ENCODE results near the gene ZNF512B.
A peak's percentile ranks its signal among the peaks of the same experiment; 100 is the strongest.
"Not testable (repeated sequence)": the region's sequence is repeated elsewhere in the genome, so short reads cannot be mapped to it uniquely, and the experiment has no call there.

Gene ZNF512B, protein sequence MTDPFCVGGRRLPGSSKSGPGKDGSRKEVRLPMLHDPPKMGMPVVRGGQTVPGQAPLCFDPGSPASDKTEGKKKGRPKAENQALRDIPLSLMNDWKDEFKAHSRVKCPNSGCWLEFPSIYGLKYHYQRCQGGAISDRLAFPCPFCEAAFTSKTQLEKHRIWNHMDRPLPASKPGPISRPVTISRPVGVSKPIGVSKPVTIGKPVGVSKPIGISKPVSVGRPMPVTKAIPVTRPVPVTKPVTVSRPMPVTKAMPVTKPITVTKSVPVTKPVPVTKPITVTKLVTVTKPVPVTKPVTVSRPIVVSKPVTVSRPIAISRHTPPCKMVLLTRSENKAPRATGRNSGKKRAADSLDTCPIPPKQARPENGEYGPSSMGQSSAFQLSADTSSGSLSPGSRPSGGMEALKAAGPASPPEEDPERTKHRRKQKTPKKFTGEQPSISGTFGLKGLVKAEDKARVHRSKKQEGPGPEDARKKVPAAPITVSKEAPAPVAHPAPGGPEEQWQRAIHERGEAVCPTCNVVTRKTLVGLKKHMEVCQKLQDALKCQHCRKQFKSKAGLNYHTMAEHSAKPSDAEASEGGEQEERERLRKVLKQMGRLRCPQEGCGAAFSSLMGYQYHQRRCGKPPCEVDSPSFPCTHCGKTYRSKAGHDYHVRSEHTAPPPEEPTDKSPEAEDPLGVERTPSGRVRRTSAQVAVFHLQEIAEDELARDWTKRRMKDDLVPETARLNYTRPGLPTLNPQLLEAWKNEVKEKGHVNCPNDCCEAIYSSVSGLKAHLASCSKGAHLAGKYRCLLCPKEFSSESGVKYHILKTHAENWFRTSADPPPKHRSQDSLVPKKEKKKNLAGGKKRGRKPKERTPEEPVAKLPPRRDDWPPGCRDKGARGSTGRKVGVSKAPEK

DNA sequence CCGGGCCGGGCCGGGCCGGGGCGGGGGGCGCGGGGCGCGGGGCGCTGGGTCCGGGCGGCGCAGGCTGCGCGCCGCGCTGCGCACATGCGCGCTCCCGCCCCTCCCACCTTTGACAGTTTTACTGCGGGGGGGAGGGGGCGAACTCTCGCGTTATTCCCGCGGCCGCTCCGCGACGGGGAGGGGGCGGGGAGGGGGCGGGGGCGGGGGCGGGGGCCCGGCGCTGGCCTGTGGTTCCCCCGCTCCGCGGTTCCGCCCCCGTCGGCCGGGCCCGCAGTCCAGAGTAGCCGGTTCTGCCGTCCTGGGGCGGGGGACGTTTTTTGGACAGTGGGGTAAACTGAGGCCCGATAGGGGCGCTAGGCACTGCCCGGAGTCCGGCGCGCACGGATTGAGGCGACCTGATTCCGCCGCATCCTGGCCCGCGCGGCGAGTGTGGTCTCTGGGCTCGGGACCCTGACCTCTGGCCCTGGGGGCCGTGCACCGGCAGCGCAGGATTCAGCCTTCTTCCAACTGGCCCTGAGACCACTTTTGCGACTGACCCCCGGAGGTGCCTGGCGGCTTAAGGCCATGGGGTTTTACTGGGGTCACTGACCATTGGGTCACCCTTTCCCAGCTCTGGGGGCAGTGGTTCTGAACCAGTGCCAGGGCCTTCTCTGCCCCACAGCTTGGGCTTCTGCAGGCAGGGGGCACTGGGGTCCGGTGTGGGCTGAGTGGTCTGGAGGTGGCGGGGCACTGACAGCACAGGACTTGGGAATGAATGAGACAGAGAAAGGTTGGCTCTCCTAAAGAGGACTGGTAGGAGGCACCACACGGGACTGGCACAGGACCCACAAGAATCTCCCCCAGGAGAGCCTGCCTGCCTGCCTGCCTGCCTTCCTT, at the start of gene ZNF512B:
TSS of gene ZNF512B (minus strand) at position 93 of the 876 bp plus-strand sequence. CDS start 1,980 bp downstream, outside the sequence.
- DNase-seq: peak; percentile 30

DNA sequence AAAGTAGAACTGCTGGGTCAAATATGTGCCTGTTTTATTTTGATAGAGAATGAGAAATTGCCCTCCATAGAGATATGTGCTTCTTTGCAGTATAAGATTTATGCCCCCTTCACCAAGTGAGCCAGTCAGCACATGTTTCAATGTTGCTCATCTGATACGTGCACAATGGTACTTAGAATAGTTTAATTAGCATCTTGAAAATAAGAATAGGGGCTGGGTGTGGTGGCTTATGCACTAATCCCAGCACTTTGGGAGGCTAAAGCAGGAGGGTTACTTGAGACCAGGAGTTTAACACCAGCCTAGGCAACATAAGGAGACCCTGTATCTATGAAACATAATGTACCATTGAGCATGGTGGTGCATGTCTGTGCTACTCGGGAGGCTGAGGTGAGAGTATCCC, 45.9 kb upstream of the ZNF512B start:
- DNase-seq: no peak

DNA sequence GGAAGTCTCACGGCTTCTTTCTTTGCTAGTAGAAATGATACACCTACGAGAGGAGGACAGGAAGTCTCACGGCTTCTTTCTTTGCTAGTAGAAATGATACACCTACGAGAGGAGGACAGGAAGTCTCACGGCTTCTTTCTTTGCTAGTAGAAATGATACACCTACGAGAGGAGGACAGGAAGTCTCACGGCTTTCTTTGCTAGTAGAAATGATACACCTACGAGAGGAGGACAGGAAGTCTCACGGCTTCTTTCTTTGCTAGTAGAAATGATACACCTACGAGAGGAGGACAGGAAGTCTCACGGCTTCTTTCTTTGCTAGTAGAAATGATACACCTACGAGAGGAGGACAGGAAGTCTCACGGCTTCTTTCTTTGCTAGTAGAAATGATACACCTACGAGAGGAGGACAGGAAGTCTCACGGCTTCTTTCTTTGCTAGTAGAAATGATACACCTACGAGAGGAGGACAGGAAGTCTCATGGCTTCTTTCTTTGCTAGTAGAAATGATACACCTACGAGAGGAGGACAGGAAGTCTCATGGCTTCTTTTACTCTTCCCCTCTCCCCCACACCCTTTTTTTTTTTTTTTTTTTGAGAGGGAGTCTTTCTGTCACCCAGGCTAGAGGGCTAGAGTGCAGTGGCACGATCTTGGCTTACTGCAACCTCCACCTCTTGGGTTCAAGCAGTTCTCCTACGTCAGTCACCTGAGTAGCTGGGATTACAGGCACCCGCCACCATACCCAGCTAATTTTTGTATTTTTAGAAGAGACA, 42.8 kb upstream of the ZNF512B start:
- DNase-seq: not testable (repeated sequence)

DNA sequence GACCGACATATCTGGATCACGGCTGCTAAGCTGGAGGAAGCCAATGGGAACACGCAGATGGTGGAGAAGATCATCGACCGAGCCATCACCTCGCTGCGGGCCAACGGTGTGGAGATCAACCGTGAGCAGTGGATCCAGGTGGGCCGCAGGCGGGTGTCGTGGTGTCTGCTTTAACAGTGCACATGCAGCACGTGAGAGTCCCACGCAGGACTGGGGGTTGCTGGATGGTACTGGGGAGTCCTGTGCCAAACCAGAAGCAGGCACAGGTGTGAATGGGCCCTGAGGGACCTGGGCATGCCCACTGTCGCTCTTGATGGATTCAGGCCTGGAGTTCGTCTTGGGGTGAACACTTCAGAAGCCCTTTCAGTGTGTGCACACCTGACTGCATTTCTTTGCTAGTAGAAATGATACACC, 41.6 kb upstream of the ZNF512B start:
- no peak for DNase-seq

DNA sequence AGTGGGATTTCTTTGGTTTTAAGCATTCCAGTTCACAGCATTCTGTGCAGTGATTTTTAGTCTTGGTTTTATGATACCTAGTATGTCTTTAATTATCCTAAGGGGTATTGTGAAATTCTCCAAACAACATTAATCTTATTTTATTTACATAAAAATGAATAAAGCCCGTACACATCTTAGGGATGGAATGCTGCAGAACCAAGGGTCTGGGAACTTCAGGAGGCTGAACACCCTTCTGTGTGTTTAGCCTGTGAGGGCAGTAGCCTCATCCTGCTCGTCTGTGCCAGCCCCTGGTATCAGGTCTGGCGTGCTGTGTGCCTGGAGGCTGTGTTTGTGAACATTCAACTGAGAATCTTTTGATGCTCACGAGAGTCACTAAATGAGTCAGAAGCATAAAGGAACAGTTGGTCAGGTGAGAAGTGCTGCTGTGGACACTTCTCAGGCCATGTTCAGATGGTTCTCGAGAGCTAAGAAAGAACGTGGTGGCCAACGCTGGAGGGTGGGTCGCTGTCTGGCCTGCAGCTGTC, 41.0 kb upstream of the ZNF512B start:
- DNase-seq: no peak

DNA sequence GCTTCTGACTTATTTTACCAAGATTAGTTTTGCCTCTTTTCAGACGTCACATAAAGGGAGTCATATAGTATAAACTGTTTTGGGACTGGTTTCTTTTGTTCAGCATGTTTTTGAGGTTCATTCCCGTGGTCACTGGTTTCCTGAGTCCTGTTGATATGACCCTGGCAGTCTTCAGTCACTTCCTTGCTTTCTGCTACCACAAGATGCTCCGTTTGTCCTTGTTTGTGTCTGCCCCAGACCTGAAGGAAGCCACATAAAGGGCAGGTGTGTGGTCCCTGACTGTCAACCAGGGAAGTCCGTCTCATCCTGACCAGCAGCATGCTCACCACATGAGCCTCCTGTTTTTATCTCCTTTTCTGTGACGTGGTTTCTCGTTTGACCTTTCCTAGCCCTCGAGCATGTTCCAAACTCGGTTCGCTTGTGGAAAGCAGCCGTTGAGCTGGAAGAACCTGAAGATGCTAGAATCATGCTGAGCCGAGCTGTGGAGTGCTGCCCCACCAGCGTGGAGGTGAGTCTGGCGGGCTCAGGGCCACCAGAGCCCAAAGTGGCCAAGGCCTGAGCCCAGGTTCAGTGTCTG, 40.2 kb upstream of the ZNF512B start:
- no peak for DNase-seq

DNA sequence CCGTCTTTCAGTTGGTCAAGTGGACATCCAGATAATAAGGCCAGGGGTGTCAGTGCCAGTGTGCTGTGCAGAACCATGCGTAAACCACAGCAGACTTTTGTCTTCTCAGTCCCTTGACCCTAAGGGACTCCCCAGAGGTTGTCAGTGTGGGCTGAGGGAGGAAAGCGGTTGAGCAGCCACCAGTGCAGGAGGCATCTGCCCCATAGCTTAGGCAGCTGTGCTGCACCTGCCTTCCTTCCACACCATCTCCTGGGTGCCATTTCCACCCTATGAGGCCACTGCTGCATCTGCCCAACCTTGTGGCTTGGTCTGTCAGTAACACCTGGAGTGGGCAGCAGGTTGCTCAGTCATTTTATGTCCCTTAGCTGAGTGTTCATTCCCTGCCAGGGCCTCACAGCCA, 37.2 kb upstream of the ZNF512B start:
- DNase-seq: no peak

DNA sequence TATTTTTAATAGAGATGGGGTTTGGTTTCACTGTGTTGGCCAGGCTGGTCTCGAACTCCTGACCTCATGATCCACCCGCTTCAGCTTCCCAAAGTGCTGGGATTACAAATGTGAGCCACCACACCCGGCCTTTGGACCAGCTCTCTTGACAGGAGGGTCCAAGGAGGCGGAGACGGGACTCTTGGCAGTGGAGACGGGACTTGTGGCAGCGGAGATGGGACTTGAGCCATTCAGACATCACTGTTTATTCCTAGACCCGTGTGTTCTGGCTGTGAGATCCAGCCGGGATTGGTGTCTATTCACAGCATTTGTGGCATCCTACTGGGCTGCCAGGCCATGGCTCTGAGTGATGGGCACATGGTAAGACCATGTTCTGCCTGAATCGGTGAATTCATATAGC, 36.8 kb upstream of the ZNF512B start:
- DNase-seq: no peak

DNA sequence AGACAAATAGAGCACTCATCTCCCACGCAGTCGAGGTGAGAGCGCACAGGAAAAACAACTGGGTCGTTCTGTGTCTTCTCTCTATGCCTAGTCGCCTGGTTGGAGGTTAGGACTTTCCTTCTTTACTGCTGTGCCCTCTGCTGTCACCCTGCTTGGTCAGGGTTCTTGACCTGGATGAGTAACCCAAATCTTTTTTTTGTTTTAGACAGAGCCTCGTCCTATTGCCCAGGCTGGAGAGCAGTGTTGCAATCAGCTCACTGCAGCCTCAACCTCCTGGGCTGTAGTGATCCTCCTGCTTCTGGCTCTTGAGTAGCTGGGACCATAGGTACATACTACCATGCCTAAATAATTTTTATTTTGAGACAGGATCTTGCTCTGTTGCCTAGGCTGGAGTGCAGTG, 35.7 kb upstream of the ZNF512B start:
- DNase-seq: no peak

DNA sequence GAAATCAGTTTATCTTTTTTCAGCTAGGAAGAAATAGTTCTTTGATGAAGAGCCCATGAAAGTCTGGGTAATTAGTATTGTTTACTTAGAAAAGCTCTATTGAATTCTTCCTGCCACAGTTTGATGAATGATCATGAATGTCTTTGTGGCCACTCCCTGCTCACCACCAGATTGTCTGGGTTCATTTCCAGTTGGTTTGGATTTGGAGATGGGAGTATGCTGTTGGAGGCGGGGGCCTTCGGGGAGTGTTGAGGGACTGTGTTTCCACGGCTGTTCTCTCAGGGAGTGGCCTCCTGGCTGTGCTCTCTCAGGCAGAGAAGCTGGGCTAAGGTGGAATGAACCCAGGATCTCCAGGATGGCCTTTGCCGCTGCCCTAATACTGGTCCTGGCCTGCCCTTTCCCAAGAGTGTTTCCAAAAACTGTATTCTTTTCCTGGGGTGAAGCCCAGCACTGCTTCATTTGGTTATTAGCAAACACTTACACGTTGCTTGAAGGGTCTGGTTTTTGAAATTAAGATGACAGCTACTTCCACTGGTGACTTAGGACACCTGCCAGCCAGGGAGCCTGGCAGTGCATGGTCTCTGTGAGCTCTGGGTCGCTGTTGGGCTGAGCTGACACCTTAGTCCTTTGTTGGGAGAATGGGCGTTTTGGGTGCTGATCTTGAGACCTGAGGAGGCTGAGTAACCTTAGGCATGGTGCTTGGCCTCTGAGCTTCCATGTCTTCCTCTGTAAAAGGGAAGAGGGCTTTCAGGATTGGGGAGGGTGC, 34.4 kb upstream of the ZNF512B start:
- DNase-seq: peak; percentile 82

DNA sequence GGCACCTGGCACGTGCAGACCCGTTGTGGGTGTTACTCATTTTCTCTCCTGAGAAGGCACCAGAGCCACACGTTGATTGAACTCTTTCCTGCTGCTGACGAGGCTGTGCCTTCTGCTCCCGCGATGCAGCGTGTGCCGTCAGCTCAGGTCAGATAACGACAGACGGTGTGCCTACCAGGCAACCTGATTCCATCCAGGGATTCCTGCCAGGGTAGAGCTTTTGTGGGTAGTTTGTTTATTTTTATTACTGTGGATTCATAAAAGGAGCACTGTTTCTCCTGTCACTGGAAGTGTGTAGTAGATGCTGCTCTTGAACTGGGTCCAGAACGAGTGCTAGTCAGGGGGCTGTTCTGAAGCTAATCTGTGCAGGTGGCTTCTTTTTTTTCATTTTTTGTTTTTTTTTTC, 31.9 kb upstream of the ZNF512B start:
- DNase-seq: no peak

DNA sequence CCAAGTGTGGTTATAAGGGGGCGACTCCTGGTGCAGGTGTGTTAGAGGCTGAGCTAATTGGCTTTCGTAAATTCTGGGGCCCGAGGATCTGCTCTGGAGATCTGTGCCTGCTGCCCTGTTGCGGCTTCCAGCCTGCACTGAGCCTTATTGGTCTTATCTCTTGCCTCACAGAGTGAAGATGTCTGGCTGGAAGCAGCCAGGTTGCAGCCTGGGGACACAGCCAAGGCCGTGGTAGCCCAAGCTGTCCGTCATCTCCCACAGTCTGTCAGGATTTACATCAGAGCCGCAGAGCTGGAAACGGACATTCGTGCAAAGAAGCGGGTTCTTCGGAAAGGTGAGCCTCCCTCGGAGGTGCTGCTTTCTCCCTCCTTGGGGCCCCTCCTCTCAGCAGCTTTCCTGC, 31.2 kb upstream of the ZNF512B start:
- DNase-seq: no peak

DNA sequence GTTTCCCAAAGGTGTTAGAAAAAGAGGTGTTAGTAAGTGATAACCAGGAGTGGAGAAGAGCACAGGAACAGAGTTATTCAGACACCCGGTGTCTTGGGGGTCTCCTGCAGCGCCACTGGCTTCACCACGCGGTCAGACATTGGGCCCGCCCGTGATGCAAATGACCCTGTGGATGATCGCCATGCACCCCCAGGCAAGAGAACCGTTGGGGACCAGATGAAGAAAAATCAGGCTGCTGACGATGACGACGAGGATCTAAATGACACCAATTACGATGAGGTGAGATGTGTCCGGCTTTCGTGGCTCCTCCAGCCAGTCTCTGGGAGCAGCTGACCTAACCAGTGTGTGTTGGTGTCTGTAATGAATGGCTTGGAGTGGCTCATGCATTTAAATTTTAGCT, 13.2 kb upstream of the ZNF512B start:
- no peak for DNase-seq

DNA sequence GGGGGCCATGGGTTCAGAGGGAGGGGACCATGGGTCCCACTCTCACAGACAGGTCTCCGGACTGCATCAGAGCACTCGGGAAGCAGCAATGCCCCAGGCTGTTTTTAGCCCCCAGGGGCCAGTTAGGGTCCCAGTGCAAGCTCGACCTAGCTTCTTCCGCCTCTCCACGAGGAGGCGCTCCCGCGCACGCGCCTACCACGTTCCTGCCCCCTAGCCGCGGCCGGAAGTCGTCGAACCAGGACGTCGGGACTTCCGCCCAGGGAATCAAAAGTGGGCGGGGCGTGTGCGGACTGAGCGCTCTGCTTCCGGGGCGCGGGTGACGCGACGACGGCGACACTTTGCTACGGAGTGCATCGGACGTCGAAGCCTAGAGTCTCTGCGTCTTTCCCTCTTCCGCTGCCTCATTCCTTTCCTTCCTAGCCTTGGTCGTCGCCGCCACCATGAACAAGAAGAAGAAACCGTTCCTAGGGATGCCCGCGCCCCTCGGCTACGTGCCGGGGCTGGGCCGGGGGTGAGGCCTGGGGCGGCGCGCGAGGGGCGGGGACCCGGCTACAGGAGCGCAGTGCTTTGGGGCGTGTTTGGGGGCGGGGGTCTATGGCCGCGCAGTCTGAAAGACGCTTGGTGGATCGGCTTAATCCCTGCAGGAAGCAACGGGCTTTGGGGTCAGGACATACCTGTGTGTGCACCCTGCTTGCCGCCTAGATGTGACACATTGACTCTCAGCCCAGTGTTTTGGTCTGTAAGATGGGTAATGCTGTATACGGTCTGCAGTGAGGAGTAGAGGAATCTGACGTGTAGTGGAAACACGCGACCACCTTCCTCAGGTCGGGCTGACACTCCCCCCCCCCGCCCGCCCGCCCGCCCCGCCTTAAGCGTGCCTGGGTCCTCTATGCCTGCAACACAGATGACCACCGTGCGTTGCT, 11.3 kb upstream of the ZNF512B start, which contains the start of gene PRPF6:
TSS of gene PRPF6 (plus strand) at position 327 of the 923 bp plus-strand sequence. CDS start at position 441, 114 bp downstream.
- peak; percentile 87 for DNase-seq

DNA sequence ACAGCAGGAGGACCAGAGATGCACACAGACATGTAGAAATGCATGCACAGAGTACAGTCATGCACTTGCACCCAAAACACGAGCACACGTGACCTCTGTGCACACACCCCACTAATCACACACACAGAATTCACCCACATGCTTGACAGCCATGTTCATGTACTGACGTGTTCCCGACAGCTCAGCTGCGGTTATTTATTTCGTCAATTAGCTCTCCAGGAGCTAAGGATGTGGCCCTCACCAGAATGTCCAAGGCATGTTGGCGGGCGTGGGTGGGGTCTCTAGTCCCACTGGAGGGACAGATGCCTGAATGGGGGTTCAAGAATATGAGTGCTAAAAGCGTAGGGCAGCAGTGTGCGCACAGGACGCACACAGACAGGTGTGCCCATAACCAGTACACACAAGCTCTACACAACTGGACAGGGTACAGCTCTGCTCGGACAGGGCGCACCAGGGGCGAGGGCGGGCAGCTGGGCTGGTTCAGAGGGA, 10.6 kb upstream of the ZNF512B start:
- DNase-seq: no peak

DNA sequence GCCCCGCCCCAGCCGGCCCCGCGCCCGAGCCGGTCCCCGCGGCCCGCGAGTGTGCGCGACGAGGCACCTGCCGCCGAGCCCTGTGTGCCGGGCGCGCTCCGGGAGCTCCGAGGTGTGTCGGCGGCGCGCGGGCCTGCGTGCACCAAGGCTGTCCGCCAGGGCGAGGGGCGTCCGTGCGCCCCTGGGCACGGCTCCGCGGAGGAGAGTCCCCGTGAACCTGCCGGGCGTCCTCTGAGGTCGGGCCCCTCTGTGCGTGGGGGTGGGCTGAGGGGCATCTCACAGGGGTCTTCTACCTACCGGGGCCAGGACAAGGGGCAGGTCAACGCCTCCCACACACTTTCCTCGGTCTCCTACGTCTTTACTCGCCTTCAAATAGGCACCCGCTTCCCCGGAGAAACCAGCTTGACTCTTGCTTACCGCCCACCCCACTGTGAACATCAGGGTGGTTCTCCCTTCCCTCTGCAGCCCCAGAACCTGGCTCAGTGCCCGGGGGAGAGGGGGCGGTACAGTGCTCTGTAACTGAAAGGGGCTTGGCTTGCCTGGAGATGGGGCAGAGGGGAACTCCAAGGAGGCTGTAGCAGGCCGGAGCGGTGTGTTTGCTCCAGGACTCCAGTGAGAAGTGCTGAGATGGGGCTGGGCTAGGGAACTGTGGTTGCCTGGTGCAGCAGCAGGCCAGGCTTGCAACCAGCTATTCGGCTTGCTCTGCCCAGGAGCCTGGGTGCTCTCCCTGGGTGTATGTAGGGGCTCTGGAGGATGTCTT, 10.0 kb upstream of the ZNF512B start, which contains the start of gene SAMD10:
TSS of gene SAMD10 (minus strand) at position 86 of the 760 bp plus-strand sequence. CDS start 175 bp downstream, outside the sequence.
- DNase-seq: no peak

DNA sequence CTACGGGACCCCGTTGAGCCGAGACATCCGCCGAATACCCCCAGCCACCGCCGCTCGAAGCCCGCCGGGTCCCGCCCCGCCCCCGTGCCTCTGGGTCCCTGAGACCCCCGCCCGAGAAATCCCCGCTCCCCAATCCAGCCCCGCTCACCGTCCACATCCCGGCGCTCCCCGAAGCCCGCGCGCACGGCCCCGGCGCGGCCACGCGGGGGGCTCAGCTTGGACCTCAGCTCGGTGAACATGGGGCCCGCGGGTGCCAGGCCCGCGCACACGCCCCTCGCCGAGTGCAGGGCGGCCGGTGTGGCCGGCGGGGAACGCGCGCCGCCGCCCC, 9.5 kb upstream of the ZNF512B start:
- no peak for DNase-seq
